Stimulated activated CD4-positive, alpha-beta T cell treated with anti-CD3 and anti-CD28 coated beads, Interleukin-1b, Interleukin-23, amount 100 ng/mL, for 4 hours (primary cell): ENCODE data around the gene OR2B6.
"Not testable (repeated sequence)": the region's sequence is repeated elsewhere in the genome, so short reads cannot be mapped to it uniquely, and the experiment has no call there.

Experiments used
- DNase-seq, 2 donors: peaks; one replicate each; pipeline ENCODE4 v3.0.0-alpha.2; 2020; ENCODE audit warnings: low read depth in 2 of 2

OR2B6 gene

DNA sequence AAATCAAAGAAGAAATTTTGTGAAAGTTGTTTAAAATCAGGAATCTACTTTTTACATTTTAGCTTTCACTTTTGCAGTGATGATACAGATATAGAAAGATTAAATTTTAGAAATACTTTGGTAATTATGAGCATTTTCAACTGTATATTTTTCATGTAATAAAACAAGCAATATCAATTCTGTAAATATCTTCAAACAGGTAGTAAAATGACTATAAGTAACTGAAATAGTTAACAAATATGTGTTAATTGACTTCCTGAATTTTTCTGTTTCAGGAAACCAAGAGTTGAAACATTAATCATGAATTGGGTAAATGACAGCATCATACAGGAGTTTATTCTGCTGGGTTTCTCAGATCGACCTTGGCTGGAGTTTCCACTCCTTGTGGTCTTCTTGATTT lies at the start of gene OR2B6:
OR2B6 (plus strand) TSS at position 301 of the 400 bp plus-strand sequence; CDS start at position 301, 0 bp downstream.
- DNase-seq, result no peak

GRCh38 chr6:27908017-27908416 lies 49.0 kb upstream of the OR2B6 start:
- no peak for DNase-seq

DNA sequence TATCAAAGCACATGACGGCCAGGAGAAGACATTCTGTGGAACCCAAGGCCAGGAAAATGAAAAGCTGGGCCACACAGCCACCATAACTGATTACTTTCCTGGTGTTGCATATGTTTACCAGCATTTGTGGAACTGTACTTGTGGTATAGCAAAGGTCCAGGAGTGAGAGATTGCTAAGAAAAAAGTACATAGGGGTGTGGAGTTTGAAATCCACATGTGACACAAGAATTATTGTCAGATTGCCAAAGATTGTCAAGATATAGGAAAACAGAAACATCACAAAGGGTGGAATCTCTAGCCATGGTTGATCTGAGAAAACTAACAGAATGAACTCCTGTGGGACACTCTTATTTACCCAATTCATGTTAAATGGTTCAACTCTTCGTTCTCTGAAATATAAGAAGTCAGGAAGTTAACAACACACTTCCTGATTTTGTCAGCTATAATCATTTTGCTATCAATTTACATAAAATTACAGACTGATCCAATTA lies 45.0 kb upstream of the OR2B6 start, which contains the start of gene OR2B2:
OR2B2 (minus strand) TSS at position 441 of the 491 bp plus-strand sequence; CDS start at position 364, 77 bp downstream.
- DNase-seq, result no peak

- no peak for DNase-seq
These were observed 34.1 kb upstream of the OR2B6 start for GRCh38 chr6:27922949-27923348.

DNA sequence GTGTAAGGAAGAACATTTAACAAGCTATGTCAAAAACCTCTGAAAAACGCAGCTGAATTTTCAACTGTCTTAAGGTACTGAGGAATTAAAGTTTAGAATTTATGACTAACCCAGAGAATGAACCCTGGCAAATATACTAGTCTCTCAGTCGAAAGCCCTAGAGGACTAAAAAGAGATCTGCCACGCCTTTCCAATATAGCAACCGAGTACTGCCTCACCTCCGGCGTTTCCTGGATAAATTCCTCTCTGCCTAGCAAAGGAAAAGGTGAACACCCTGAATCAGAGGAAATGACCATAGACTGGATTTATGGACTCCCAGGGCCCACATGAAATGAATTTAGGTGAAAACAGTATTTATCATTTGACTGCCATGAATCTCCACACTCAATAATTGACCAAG lies 32.9 kb upstream of the OR2B6 start:
- DNase-seq, result no peak

- DNase-seq, result not testable (repeated sequence)
These were observed 29.0 kb upstream of the OR2B6 start for GRCh38 chr6:27928041-27928440.

GRCh38 chr6:27929930-27930329 lies 27.1 kb upstream of the OR2B6 start:
- DNase-seq, result not testable (repeated sequence)

GRCh38 chr6:27931209-27931608 lies 25.8 kb upstream of the OR2B6 start:
- no peak for DNase-seq

DNA sequence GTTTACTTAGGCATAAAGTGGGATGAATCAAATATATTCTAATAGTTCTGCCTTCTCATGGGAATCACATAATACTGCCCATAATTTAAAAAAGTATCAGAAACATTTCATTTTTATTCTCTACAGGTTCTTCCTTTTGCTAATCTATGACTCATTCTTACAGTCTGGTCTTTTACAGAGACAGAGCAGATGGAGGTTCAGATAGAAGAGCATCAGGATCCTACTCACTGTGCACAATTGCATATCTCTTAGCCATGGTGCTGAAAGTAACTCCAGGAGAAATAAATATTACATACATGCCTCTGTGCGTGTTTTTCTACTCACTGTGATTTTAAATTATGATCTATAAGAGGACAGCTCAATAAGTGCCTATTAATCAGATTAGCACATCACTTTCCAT lies 16.3 kb upstream of the OR2B6 start:
- DNase-seq, result no peak

DNA sequence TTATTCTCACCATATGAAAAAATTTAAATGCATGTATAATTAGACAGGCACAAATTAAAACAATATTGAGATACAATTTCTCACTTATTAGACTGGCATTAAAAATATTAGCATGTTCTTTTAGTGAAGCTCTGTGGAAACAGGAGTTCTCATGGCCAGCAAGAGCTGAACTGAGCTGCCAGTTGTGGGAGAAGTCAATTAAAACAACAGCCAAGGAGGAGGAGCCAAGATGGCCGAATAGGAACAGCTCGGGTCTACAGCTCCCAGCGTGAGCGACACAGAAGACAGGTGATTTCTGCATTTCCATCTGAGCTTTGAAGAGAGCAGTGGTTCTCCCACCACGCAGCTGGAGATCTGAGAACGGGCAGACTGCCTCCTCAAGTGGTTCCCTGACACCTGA lies 14.0 kb upstream of the OR2B6 start:
- DNase-seq, result not testable (repeated sequence)

- DNase-seq, result no peak
These were observed 8.8 kb upstream of the OR2B6 start for GRCh38 chr6:27948237-27948636.

- no peak for DNase-seq
These were observed 6.0 kb upstream of the OR2B6 start for GRCh38 chr6:27951040-27951439.

GRCh38 chr6:27957516-27957915 lies 475 bp downstream of the OR2B6 start:
- no peak for DNase-seq

DNA sequence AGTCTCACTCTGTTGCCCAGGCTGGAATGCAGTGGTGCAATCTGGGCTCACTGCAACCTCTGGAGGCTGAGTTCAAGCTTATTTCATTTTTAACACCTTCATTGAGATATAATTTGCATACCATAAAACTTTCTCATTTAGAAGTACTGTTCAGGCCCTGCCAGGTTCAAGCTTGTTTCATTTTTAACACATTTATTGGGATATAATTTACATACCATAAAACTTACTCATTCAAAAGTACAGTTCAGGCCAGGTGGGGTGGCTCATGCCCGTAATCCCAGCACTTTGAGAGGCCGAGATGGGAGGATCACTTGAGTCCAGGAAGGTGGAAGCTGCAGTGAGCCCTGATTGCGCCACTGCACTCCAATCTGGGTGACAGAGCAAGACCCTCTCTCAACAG lies 5.5 kb downstream of the OR2B6 start:
- DNase-seq, result no peak

DNA sequence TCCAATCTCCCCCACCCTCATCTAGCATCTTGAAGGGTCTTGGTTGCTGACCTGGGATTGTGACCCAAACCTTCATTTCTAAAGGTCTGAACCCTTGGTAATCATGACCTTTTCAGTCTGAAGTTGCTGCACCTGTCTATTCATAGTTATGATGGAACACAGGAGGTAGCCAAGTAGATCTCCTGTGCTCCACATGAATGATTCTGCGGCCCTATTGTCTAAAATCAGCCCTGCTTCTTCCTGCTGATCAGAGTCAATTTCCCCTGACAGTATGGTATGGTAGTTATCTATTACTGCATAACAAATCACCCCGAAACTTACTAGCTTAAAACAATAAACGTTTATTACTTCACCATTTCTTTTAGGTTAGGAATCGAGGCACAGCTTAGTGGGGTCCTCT lies 9.0 kb downstream of the OR2B6 start:
- no peak for DNase-seq

- DNase-seq, result no peak
These were observed 9.9 kb downstream of the OR2B6 start for GRCh38 chr6:27966816-27967426.

- no peak for DNase-seq
These were observed 13.4 kb downstream of the OR2B6 start for GRCh38 chr6:27970444-27970843.

GRCh38 chr6:27972750-27973149 lies 15.7 kb downstream of the OR2B6 start:
- DNase-seq, result no peak

DNA sequence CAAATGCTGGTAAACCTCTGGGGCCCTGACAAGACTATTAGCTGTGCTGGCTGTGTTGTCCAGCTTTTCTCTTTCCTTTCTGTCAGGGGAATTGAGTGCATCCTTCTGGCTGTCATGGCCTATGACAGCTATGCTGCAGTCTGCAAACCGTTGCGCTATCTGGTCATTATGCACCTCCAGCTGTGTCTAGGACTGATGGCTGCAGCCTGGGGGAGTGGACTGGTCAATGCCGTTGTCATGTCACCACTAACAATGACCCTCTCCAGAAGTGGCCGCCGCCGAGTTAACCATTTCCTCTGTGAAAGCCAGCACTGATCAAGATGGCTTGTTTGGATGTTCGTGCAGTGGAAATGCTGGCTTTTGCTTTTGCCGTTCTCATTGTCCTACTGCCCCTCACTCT lies 20.3 kb downstream of the OR2B6 start:
- DNase-seq, result no peak

- DNase-seq, result no peak
These were observed 21.7 kb downstream of the OR2B6 start for GRCh38 chr6:27978705-27979104.

DNA sequence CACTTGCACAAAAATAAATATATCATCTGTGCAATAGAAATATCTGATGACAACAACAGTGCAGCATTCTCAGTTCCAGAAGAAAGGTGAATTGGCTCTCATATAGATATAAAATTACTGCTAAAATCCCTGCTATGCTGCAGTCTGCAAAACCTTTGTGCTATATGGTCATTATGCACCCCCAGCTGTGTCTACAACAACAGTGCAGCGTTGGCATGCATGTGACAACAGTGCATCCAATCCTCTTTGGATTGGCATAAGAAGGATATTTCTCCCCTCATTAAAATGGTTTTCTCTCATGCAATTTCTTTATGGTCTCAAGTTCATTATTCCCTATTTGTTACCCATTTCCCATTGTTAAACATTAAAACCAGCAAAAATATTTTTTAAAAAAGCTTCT lies 23.1 kb downstream of the OR2B6 start:
- DNase-seq, result no peak

GRCh38 chr6:27986928-27987725 lies 30.1 kb downstream of the OR2B6 start:
- no peak for DNase-seq

GRCh38 chr6:27994616-27995015 lies 37.6 kb downstream of the OR2B6 start:
- DNase-seq, result no peak
